PFSK-1 (cell line): ENCODE results near the gene CALU.

Experiments used
- POLR2AphosphoS5 ChIP-seq: IDR thresholded peaks from 2 replicates; pipeline ENCODE4 v1.6.1; 2012; ENCODE audit warnings: low read depth, mild to moderate bottlenecking, control low read depth, low read length, moderate library complexity
- REST ChIP-seq, 2 experiments: IDR thresholded peaks; 2 replicates each; pipeline versions ENCODE4 v1.6.1 to v1.8.0; 2011 to 2012; ENCODE audit warnings: low read depth in 2 of 2, low read length in 2 of 2, control low read depth in 1 of 2, inconsistent platforms in 1 of 2, mild to moderate bottlenecking in 1 of 2, moderate library complexity in 1 of 2; ENCODE audit not compliant: insufficient read depth in 1 of 2
- TAF1 ChIP-seq: IDR thresholded peaks from 2 replicates; pipeline ENCODE4 v1.6.1; 2012; ENCODE audit warnings: low read length, control low read depth, borderline replicate concordance; ENCODE audit not compliant: insufficient read depth

DNA sequence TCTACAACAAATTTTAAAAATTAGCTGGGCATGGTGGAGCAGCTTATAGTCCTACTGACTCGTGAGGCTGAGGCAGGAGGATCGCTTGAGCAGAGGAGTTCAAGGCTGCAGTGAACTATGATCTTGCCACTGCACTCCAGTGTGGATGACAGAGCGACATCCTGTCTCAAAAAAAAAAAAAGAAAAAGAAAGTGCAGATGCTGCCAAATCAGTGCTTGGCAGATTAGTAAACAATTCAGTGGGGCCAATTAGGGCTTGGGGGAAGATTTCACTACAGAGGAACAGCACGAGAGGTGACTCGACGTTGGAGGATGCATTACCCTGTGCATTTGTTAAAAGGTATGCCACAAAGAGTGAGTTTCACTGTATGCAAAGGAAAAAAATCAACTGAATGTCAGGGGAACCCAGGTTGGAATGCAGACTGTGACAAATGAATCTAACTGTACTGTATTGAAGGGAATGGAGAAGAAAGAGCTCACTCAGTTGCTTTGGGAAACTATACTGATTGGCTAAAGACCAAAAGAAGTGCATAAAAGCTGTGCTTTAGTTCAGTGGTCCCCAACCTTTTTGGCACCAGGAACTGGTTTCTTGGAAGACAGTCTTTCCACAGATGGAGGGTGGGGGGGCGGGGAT lies 35.4 kb upstream of the CALU start:
- no peak for TF ChIP-seq POLR2AphosphoS5
- no peak for TF ChIP-seq REST (IDR thresholded peaks at IDR 0.05; ENCODE audit: insufficient read depth in 1 of 2, low read depth in 2 of 2, low read length in 2 of 2)
- TF ChIP-seq TAF1, result no peak
